Measurements from ENCODE around the gene GREB1. TPM values are rescaled to one million over a fixed set of nuclear protein-coding genes. Genes with fewer than 3 reads are reported as not detected.

The GREB1 gene
- total RNA-seq, 1 experiment from 2014 or later, result 0.37 TPM

DNA sequence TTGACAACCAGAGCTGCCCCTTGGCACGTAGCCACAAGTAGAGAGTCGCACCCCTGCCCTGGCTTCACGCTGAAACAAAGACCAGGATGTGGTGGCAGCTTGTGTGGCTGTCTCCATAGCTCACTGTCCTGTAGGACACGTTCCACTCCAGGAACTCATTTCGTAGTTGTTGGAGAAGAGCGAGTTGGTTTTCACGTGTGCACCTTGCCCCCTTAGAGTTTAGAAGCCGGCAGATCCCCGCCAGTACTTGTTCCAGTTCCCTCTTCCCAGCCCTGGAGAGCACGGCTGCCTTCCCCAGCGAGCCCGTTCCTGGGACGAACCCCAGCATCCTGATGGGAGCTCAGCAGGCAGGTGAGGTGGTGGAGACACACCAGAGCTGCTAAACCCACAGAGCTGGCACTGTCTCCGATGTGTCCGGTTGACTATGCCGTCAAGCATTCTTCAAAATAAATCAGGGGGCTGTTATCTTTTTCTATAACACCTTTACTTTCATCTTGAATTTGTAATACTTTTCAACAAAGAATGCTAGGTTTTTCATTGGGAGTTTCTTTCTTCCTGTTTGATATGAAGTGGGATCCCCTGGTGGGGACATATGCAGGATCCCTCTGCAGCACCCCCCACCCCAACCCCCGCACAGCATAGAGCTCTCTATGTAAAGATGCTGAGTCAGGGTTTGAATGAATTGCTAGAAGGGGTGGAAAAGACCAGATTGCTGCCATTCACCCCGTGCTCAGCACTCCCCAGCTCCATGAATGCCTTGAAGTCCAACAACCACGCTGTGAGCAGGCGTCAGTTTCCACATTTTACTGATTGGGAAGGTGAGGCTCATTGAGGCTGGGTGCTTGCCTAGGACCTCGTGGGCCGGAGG, 44.5 kb downstream of the GREB1 start:
- Histone ChIP-seq H3K27ac (no peak overlapping the region), H3K9me3 (ENCODE audit: insufficient read depth, low read depth) (no peaks in the 10 kb centered on the region), H3F3A (ENCODE audit: insufficient read depth, low read depth) (no peaks in the 10 kb centered on the region), H3K9me2 (ENCODE audit: insufficient read depth) (no peaks in the 10 kb centered on the region), H3K4me3 (no peak overlapping the region), H3K4me1 (replicated peaks; ENCODE audit: insufficient read depth) (peaks cover 4% of the 10 kb centered on the region), H4K20me1 (ENCODE audit: insufficient read depth) (no peaks in the 10 kb centered on the region), H2AFZ (no peak overlapping the region), H3K27me3 (ENCODE audit: insufficient read depth, low read depth) (peaks cover 48% of the 10 kb centered on the region), H3K36me3 (ENCODE audit: low read depth) (no peaks in the 10 kb centered on the region), H3K4me2 (no peak overlapping the region), H3K79me2 (ENCODE audit: low read depth) (no peaks in the 10 kb centered on the region)
- CTCF ChIA-PET, result interaction anchor here (0.6 kb wide), 1 partner anchor 444 kb away, joined by 3 read pairs; no protein-coding TSS in a partner anchor
- intact Hi-C loops (cut with micrococcal nuclease; ENCODE audit: unreplicated experiment), result no loop called here
- no TSS peak for BruUV-seq (replicated peaks)
- DNase-seq, result no peak
- no peak for TF ChIP-seq EZH2 (IDR thresholded peaks at IDR 0.05; ENCODE audit: low read depth)
- POLR2A ChIA-PET (ENCODE audit: unreplicated experiment), result interaction anchor here (0.5 kb wide), 1 partner anchor 33 kb away, joined by 3 read pairs; no protein-coding TSS in a partner anchor

DNA sequence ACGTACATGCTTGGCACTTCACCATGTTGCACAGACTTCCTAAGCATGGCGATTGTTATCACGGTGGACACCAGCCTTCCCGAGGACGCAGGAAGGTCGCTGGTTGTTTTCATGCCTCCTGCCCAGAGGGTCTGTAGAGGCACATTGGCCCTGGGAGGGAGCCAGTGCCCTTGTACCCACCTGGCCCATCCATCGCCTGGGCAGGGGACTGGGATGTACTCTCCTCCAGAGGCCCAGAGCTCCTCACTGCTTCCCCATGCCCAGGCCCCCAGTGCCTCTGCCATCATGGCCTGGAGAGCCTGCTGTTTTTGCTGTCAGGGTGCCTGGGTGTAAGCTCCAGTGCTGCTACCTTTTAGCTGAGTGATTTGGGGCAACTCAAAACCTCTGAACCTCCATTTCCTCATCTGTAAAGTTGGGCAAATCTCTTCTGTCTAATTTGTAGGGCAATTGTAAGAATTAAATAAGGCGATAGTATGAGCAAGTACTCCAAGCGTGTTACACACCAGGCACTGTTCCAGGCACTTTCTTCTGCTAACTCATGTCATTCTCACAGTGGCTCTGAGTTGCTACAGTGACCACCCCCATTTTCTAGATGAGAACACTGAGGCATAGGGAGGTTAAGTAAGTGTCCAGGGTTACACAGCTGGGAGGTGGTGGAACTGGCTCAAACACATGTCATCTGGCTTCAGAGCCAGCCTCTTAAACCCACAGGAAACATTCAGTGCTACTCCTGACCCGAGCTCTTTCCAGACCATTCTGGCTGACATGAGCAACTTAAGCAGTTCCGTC, 45.3 kb downstream of the GREB1 start:
- H2AFZ ChIP-seq, result no peak overlapping the region
- ChIA-PET CTCF (interaction anchor here (0.6 kb wide), 1 partner anchor 445 kb away, joined by 3 read pairs; no protein-coding TSS in a partner anchor), POLR2A (ENCODE audit: unreplicated experiment) (no interaction called here)
- no peaks in the 10 kb centered on the region for H3K4me1 ChIP-seq (replicated peaks; ENCODE audit: insufficient read depth)
- H3K9me2 ChIP-seq (ENCODE audit: insufficient read depth), result no peaks in the 10 kb centered on the region
- peaks cover 48% of the 10 kb centered on the region for H3K27me3 ChIP-seq (ENCODE audit: insufficient read depth, low read depth)
- no peaks in the 10 kb centered on the region for H3F3A ChIP-seq (ENCODE audit: insufficient read depth, low read depth)
- DNase-seq, result no peak
- H3K36me3 ChIP-seq (ENCODE audit: low read depth), result no peaks in the 10 kb centered on the region
- H3K27ac ChIP-seq, result no peak overlapping the region
- BruUV-seq (replicated peaks), result no TSS peak
- no peaks in the 10 kb centered on the region for H4K20me1 ChIP-seq (ENCODE audit: insufficient read depth)
- H3K4me3 ChIP-seq, result no peak overlapping the region
- no peak overlapping the region for H3K4me2 ChIP-seq
- no peaks in the 10 kb centered on the region for H3K79me2 ChIP-seq (ENCODE audit: low read depth)
- H3K9me3 ChIP-seq (ENCODE audit: insufficient read depth, low read depth), result no peaks in the 10 kb centered on the region
- intact Hi-C loops (cut with micrococcal nuclease; ENCODE audit: unreplicated experiment), result no loop called here
- TF ChIP-seq EZH2 (IDR thresholded peaks at IDR 0.05; ENCODE audit: low read depth), result no peak
- TF ChIP-seq, protein P1, sequence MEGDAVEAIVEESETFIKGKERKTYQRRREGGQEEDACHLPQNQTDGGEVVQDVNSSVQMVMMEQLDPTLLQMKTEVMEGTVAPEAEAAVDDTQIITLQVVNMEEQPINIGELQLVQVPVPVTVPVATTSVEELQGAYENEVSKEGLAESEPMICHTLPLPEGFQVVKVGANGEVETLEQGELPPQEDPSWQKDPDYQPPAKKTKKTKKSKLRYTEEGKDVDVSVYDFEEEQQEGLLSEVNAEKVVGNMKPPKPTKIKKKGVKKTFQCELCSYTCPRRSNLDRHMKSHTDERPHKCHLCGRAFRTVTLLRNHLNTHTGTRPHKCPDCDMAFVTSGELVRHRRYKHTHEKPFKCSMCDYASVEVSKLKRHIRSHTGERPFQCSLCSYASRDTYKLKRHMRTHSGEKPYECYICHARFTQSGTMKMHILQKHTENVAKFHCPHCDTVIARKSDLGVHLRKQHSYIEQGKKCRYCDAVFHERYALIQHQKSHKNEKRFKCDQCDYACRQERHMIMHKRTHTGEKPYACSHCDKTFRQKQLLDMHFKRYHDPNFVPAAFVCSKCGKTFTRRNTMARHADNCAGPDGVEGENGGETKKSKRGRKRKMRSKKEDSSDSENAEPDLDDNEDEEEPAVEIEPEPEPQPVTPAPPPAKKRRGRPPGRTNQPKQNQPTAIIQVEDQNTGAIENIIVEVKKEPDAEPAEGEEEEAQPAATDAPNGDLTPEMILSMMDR (conservative IDR thresholded peaks at IDR 0.05), result no peak

DNA sequence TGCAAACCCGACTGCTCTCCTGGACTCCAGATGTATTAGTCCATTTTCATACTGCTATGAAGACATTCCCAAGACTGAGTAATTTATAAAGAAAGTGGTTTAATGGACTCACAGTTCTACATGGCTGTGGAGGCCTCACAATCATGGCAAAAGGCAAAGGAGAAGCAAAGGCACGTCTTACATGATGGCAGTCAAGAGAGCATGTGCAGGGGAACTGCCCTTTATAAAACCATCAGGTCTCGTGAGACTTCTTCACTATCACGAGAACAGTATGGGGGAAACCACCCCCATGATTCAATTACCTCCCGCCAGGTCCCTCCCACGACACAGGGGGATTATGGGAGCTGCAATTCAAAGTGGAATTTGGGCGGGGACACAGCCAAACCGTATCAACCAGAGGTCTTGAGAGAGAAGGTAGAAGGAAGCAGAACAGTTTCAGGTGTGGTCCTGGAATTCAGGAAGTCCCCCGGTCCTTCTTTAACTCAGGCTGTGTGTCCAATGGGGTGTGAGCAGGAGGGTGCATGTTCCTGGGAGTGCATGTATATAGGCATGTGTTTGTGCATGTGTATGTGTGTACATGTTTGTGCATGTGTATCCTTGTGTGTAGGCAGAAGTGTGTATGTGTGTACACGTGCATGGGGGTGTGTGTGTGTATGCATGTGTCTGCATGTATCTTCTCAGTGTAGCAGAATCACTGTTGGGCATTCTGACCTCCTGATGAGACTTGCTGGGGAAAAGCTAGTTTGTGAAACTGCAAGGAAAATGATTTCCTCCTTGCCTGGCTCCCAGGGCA, 46.2 kb downstream of the GREB1 start:
- DNase-seq, result no peak
- intact Hi-C loops (cut with micrococcal nuclease; ENCODE audit: unreplicated experiment), result loop anchor here (5.0 kb wide), 2 partner anchors 197 to 873 kb away; no protein-coding TSS in a partner anchor
- no peak overlapping the region for H3K4me2 ChIP-seq
- ChIA-PET CTCF (no interaction called here), POLR2A (ENCODE audit: unreplicated experiment) (no interaction called here)
- no peaks in the 10 kb centered on the region for H3K79me2 ChIP-seq (ENCODE audit: low read depth)
- no peak overlapping the region for H2AFZ ChIP-seq
- H4K20me1 ChIP-seq (ENCODE audit: insufficient read depth), result no peaks in the 10 kb centered on the region
- H3K36me3 ChIP-seq (ENCODE audit: low read depth), result no peaks in the 10 kb centered on the region
- no peaks in the 10 kb centered on the region for H3F3A ChIP-seq (ENCODE audit: insufficient read depth, low read depth)
- TF ChIP-seq, protein P1 (conservative IDR thresholded peaks at IDR 0.05), result no peak
- no peak for TF ChIP-seq EZH2 (IDR thresholded peaks at IDR 0.05; ENCODE audit: low read depth)
- H3K4me3 ChIP-seq, result no peak overlapping the region
- no peaks in the 10 kb centered on the region for H3K9me2 ChIP-seq (ENCODE audit: insufficient read depth)
- no peak overlapping the region for H3K27ac ChIP-seq
- no TSS peak for BruUV-seq (replicated peaks)
- no peaks in the 10 kb centered on the region for H3K9me3 ChIP-seq (ENCODE audit: insufficient read depth, low read depth)
- H3K27me3 ChIP-seq (ENCODE audit: insufficient read depth, low read depth), result peaks cover 55% of the 10 kb centered on the region
- H3K4me1 ChIP-seq (replicated peaks; ENCODE audit: insufficient read depth), result no peaks in the 10 kb centered on the region
